KBM-7 (cell line): ENCODE results near the gene FAM174B.
A peak's percentile ranks its signal among the peaks of the same experiment; 100 is the strongest.

Experiments used
- DNase-seq: peaks from one replicate; pipeline ENCODE4 v3.0.0-alpha.2; 2015
- in situ Hi-C: fragments of 300-500 bp; cut with MboI; formaldehyde crosslinking; loops from 2 replicates; pipeline ENCODE4 v1.14.3; 2020; ENCODE audit warnings: low sequenced_read_pairs, low pct_unique_long_range_greater_than_20kb, mixed read lengths

Gene FAM174B

DNA sequence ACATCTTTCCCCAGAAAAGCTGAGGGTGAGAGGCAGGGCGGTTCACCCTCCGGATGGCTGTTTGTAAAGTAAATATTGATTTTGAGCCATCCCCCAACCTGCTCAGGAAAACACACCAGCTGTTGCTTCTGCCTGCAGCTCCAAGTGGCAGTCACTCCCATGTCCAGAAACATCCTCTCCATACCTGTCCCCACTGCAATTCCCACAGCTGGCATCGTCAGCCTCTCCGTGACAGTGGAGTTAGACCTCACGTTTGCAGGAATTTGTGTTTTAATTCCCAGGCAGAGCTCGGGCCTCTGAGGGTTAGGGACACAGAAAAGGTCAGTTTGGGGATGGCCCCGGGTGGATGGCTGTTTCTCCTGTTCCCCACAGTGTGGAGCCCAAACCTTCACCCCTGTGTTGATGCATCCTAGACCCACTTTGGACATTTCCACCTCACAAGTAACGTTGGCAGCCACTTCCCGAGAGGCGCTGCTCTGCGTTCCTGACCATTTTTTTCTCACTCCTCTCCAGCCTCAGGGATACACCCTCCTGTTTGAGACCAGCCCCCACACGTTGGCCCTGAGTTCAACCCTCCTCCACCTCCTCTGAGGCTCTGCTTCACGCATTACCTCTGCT, 11.8 kb upstream of the FAM174B start:
- in situ Hi-C loops: no loop called here
- DNase-seq: no peak

DNA sequence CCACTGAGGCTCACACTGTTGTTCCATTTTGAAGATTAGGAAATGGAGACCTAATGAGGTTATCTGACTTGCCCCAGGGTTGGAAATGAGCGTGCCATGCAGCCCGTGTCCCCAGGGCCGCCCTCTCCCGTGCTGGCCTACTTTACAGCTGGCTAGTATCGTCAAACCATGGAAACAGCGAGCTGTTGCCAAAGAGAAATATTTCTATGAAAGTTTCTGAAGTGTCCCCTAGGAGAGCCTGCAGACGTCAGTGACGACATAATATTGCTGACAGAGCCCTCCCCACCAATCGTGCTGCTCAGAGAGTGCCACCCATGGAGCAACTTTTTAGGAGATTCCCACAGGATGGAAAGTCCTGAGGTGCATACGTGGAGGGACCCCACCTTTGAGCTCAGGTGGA, 11.2 kb upstream of the FAM174B start:
- in situ Hi-C loops: no loop called here
- DNase-seq: no peak

DNA sequence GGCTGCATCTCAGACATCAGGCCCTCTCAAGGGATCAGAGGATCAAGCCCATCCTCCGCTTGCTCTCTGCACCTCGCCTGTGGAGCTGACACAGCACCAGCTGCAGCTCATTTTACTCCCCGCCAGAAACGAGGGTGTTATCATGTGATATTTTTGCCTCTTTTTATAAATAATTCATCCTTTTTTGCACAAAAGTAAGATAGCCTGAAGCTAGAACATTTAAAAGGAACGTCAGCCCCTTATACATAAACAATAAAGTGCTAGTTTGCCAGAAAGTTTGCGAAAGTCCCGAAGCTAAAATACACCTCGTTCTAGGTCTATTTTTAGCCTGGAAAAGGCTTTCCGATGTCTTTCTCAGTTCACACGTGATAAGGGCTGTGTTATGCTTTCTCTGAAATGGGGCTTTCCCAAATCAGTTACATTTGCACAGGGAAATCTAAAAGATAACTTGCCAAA, 9.6 kb upstream of the FAM174B start:
- DNase-seq: no peak
- in situ Hi-C loops: no loop called here

DNA sequence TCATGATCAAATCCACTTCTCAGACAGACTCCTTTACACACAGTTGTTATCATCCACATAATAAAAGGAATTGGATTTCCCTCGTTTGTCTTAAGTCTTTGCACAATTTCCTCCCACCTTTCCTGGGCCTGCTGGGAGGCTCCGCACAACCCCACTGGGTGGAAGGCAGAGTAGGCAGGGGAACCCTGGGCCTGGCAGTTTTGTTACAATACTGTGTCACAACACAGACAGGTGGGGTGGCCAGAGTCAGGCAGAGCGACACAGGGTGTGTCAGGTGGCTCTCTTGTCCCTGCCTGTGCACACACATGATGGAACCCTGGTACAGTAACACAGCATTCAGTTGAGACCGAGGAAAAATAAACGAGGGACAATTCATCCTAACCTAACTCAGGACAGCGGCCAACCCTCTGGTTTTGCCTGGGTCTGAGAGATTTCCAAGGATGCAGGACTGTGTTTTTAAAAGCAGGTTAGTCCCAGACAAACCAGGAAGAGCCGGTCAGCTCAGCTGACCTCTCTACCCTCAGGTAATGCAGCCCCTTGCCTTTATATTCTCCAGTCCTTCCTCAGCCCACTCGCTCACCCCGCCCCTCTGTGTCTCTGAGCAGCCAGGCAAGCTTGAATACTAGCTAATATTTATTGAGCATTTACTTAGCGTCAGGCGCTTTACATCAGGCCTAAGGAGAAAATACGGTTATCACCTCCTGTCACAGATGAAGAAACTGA, 8.8 kb upstream of the FAM174B start:
- in situ Hi-C loops: no loop called here
- no peak for DNase-seq

DNA sequence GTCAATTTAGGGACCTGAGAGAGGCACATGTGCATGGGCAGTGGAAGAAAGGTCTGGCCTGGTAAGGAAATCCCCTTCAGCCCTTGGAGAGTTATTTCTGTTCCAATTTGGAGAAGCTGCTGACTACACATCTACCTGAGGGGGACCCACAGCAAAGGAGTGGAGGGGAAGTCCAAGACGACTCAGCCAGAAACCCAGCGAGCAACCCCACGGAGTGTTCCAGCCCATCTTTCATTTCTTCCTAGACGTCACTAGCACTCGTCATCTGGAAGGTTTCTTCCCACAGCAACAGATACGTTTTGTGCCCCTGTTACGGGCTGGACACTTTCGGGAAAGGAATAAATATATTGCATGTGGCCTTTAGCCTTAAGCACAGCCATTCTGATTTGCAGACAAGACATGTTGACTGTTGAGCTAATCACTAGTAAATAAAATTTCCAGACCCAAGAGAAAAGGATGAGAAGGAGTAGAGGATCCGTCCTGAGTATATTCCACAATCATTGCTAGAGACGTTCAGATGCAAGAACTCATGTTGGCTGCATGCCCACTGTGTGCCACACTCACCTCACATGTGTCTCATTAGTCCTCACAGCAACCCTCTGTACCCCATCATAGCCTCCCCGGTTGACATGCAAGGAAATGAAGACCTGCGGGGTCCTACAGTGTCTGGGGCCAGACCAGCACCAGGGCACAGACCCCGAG, 7.8 kb upstream of the FAM174B start:
- DNase-seq: no peak
- in situ Hi-C loops: no loop called here

DNA sequence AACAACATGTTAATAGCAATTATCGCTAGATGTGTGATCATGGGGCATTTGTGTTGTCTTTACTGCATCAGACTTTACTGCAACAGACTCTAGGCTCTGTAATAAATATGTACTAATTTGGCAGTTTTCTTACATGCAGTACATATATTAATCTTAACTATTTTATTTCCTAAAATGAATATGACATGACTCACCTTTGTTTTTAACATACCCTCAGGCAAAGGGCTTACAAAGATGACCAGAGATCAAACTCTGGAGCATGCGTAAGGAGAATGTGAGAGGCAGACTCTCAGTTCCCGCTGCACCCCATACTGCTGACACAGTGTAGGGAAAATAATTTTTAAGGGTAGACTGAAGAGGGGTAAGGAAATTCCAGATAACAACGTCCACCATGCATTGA, 7.2 kb upstream of the FAM174B start:
- DNase-seq: no peak
- in situ Hi-C loops: no loop called here

DNA sequence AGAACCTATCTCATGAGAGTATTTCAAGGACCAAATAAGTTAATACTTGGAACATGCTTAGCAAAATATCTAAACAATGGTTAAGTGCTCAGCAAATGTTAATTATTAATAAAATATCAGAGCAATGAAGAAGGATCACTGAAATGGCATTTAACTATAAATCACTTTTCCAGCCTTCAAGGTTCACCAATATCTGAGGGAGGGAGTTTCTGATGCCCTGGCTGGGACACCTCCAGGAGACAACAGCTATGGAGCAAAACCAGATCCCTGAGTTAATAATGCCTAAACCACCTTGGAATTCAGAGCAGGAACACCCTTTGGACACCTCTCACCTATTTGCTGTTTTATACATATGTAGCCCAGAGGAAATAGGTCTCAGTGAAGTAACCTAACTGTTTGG, 6.4 kb upstream of the FAM174B start:
- no peak for DNase-seq
- in situ Hi-C loops: no loop called here

DNA sequence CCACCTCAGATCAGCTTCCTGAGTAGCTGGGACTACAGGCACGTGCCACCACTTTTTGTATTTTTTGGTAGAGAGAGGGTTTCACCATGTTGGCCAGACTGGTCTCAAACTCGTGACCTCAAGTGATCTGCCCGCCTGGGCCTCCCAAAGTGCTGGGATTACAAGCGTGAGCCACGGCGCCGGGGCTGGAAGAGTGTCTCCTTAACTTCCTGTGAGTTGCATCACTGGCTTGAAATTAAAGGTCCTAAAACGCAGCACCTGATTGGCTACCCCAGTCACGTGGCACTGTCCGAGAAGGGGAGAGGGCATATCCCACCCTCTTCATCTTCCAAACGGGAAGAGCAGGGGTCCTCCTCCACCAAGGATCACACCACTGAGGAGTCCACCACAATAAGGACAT, 5.5 kb upstream of the FAM174B start:
- in situ Hi-C loops: no loop called here
- no peak for DNase-seq

DNA sequence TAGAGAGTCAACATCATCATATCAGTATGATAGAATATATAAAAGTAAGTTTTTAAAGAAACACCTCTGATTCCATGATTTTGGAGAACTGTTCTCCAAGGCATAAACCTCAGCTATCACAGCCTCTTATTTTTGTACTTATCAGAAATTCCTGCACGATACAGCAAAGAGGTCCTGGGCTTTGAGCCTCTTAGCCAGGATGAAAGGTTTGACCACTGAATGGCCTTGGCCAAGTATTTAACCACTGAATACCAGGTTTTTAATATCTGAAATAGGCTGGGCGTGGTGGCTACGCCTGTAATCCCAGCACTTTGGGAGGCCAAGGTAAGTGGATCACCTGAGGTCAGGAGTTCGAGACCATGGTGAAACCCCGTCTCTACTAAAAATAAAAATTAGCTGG, 1.9 kb upstream of the FAM174B start:
- DNase-seq: no peak
- in situ Hi-C loops: no loop called here

DNA sequence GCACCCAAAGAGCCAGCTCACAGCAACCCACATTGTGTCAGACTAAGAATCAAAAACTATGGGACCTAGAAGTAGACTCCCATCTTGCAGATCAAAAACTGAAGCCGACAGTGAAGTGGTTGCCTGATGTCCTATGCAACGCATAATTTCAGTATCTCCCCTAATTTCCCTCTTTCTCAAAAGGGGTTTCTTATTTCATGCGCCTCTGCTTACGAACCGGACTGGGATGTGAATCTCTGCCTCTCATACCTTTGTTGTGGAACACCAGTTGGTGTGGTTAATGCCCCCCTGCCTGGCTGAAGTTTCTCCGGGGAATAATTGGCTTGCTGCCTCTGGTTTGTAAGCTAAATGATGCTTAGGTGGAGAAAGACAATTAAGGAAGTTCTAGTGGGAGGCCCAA, 514 bp upstream of the FAM174B start:
- in situ Hi-C loops: no loop called here
- no peak for DNase-seq

DNA sequence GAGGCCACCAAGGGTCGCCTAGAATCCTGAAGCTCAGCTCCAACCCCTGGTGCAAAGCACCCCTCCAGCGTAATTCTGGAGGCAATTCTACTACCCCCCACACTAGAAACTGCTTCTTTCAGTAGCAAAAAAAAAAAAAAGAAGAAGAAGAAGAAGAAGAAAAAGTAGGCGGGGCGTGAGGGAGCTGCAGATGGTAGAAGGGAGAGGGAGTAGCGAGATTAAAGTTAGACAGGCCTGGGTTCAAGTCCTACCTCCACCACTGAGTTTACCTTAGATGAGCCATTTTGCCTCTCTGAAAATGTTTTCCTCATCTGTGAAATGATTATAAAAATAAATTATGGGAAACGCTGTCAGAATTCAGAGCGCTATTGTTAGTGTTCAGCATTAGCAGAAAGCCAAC, 913 bp downstream of the FAM174B start:
- peak; percentile 28 for DNase-seq
- in situ Hi-C loops: no loop called here

DNA sequence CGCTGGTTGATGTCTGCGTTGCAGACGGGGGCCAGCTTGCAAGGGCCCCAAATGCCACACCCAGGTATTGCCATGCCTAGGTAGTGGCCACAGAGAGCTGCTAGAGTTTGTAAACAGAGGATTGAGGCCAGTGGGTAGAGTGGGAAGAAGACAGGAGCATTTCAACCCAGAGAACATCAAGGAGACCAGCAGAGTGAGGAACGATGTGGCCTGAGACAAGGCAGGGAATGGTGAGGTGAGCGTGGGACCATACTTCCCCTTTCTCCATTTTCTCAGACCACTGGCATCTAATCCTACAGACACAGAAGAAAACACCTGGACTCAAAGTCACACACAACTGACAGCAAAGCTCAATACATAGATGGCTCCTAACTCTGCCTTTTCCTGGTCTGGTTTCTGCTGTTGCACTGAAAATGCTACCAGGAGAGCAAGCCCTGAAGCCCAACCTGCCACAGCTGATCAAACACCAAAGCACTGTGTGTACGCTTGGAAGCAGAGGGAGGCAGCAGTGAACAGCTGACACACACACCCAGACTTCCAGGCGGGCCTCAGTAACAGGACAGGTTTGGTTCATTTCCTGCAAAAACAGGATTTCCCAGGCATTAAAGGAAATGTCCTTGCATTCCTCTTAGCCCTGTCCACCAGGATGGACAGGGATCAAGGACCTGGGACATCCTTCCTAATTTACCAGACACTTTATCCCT, 1.6 kb downstream of the FAM174B start:
- in situ Hi-C loops: no loop called here
- peak; percentile 55 for DNase-seq

DNA sequence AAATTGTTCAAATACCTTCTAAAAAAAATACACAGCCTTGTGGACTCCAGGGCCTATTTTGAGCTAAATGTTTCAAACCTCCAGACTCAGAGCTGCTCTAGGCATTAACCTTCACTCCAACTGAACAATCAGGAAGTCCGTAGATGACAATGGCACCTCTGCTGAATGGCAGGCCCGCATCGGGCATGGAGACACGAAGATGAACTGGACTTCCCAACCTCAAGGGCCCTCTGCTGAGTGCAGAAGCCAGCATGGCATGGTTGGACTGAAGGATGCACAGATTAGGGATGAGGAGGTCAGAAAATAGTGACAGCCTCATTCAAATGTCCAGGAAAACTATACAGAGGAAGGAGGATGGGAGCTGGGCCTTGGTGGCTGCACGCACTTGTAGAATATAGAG, 2.2 kb downstream of the FAM174B start:
- DNase-seq: no peak
- in situ Hi-C loops: no loop called here

DNA sequence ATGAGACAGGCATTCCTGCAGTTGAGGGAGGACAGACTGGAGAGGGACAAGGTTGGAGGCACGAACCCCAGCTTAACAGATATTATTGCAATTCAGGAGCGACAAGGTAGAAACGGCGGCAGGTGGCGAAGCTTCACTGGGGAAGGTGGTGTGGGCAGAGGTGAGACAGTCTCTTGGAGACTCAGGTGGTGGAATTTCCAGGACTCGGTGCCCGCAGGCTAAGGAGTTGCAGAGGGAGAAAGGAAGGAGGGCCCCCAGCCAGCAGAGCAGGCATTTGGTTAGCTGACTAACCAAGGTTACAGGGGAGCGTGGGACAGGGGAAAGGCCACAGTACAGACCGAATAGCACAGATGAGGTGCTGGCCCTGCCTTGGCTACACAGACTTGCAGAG, 3.0 kb downstream of the FAM174B start:
- in situ Hi-C loops: no loop called here
- DNase-seq: no peak

DNA sequence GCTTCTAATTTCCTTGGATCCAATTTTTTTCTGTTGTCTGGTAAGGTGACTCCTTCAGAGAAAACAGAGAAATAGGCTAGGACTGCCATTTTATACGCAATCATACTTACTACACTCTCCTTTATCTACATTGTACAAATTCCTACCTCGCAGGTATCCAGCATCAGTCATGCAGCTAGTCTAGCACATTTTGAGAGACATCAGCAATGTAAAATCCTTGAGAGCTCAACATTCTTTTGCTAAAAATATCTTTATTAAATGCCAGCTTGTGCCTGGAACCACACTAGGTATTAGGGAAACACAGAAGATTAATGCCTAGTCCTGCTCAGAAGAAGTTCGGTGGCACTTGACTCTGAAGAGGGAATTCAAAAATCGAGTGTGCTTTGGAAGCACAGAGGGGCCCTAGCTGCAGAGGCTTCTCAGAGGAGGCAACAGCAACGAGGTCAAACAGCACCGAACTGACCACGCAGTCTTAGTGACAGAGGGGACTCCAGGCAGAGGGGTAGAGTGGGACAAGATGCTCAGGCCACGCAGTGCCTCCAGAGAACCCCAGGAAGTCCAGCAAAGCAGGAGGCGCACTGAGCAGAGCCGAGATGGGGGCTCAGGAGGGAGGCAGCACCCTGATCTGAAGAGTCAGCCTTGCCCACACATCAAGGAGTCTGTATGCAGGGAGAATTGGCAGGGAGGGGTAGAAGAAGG, 3.5 kb downstream of the FAM174B start:
- in situ Hi-C loops: no loop called here
- no peak for DNase-seq

DNA sequence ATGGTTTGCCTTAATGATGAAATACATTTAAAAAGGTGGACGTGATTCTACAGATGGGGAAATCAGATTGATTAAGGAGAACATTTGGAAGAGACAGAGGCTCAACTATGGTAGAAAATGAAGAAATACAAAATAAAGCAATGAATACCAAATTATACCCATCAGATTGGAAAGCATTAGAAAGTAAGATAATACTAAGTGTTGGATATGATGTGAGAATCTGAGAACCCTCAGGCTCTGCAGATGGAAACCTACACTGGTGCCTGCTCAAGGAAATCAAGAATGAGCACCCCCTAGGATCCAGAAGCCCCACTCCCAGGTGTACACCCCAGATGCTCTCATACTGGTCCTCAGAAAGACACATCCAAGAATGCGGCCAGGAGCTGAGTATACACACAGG, 4.6 kb downstream of the FAM174B start:
- in situ Hi-C loops: no loop called here
- DNase-seq: no peak

DNA sequence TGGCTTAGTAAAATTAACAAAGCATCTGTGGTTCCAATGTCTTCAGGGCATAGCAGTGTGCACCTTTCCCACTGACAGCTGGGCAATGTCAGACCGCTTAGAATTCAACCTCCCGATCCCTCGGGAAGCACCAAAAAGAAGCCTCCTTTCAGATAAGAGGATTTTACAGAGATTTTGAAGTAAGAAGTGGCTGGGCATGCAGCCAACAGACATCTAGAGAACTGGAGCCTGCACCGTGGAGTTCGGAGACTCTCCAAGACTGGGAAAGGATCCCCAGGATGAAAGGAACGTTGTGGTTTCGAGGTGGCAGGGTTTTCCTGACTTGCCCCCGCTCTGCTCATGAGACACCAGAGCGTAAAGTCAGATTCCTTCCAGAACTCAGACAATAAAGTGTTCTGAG, 5.3 kb downstream of the FAM174B start:
- no peak for DNase-seq
- in situ Hi-C loops: no loop called here

DNA sequence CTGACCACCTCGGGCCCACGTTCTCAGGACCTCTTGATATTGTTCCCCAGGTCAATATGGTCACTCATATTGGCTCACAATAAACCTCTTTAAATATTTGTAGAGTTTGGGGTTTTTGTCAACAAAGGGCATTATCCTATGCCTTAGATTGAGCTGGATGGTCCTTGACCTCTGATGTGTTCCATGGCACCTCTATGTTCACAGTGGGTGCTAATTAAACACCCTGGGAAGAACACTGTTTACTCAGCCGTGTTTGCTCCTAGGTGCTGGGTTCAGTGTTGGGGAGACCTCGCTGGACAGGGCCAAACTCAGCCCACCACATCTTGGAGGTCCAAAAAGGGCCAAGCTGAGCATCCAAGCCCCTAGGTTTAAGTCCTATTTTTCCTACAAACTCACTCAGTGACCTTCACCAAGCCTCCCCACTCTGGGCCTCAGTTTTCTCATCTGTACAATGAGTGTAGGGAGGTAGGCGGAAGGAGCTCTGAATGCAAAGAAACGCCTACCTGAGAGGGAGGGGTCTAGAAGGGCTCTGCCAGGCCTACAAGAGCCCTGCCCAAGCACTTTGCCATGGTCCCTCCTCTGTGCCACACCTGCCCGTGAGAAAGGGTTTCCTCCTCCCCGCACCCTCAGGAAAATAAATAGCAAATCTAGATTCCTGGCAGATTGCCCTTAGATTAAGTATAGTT, 7.2 kb downstream of the FAM174B start:
- in situ Hi-C loops: no loop called here
- DNase-seq: no peak
